T-helper 2 cell treated with Interferon-gamma antibody and Interleukin-4, amounts not matched to agents 5 μg/mL and 100 μg/mL, for 36 hours (primary cell): Measurements from ENCODE around the gene TUBD1.
"Not testable (repeated sequence)": the region's sequence is repeated elsewhere in the genome, so short reads cannot be mapped to it uniquely, and the experiment has no call there.

ENCODE experiments used
- DNase-seq: peaks from one replicate; pipeline ENCODE4 v3.0.0; 2021; ENCODE audit warnings: low spot score
- H3K27ac Mint-ChIP-seq: one replicate; pipeline ENCODE4 v1.8.0; 2021; ENCODE audit warnings: mild to moderate bottlenecking, mixed read lengths
- H3K27me3 Mint-ChIP-seq: one replicate; pipeline ENCODE4 v1.8.0; 2021; ENCODE audit warnings: low read depth, mixed read lengths
- H3K36me3 Mint-ChIP-seq: one replicate; pipeline ENCODE4 v1.8.0; 2021; ENCODE audit warnings: low read depth, mixed read lengths
- H3K4me1 Mint-ChIP-seq: one replicate; pipeline ENCODE4 v1.8.0; 2021; ENCODE audit warnings: low read depth, mixed read lengths
- H3K4me3 Mint-ChIP-seq: one replicate; pipeline ENCODE4 v1.8.0; 2022; ENCODE audit warnings: mild to moderate bottlenecking, moderate library complexity, mixed read lengths
- H3K9me3 Mint-ChIP-seq: one replicate; pipeline ENCODE4 v1.8.0; 2021; ENCODE audit warnings: mixed read lengths

The TUBD1 gene

GRCh38 chr17:59858932-59859331 lies 33.8 kb downstream of the TUBD1 start:
- H3K4me3 Mint-ChIP-seq: no peak overlapping the region
- H3K9me3 Mint-ChIP-seq: no peaks in the 10 kb centered on the region
- H3K27me3 Mint-ChIP-seq: no peaks in the 10 kb centered on the region
- DNase-seq: no peak
- H3K36me3 Mint-ChIP-seq: peaks cover 18% of the 10 kb centered on the region
- peaks cover 13% of the 10 kb centered on the region for H3K4me1 Mint-ChIP-seq
- no peak overlapping the region for H3K27ac Mint-ChIP-seq

GRCh38 chr17:59858167-59858816 lies 34.5 kb downstream of the TUBD1 start:
- Mint-ChIP-seq H3K27me3 (no peaks in the 10 kb centered on the region), H3K4me3 (no peak overlapping the region), H3K36me3 (peaks cover 14% of the 10 kb centered on the region), H3K4me1 (peaks cover 15% of the 10 kb centered on the region), H3K27ac (no peak overlapping the region), H3K9me3 (no peaks in the 10 kb centered on the region)
- DNase-seq: no peak

GRCh38 chr17:59856859-59857794 lies 35.6 kb downstream of the TUBD1 start:
- Mint-ChIP-seq H3K9me3 (no peaks in the 10 kb centered on the region), H3K4me1 (peaks cover 21% of the 10 kb centered on the region), H3K36me3 (peaks cover 12% of the 10 kb centered on the region), H3K27ac (no peak overlapping the region), H3K4me3 (no peak overlapping the region), H3K27me3 (no peaks in the 10 kb centered on the region)
- DNase-seq: no peak

- not testable (repeated sequence) for DNase-seq, H3K4me3 Mint-ChIP-seq, H3K27me3 Mint-ChIP-seq, H3K27ac Mint-ChIP-seq, H3K36me3 Mint-ChIP-seq, H3K9me3 Mint-ChIP-seq
- H3K4me1 Mint-ChIP-seq: peaks cover 26% of the 10 kb centered on the region
These were observed 38.6 kb downstream of the TUBD1 start for GRCh38 chr17:59853919-59854729.

- Mint-ChIP-seq H3K4me3 (peak overlapping the region; percentile 13), H3K36me3 (peaks cover 4% of the 10 kb centered on the region), H3K9me3 (no peaks in the 10 kb centered on the region), H3K27ac (peak overlapping the region; percentile 72), H3K4me1 (peaks cover 32% of the 10 kb centered on the region), H3K27me3 (no peaks in the 10 kb centered on the region)
- no peak for DNase-seq
These were observed 39.4 kb downstream of the TUBD1 start for GRCh38 chr17:59853168-59853918.

- H3K27ac Mint-ChIP-seq: peak overlapping the region; percentile 72
- H3K4me3 Mint-ChIP-seq, DNase-seq, H3K9me3 Mint-ChIP-seq, H3K36me3 Mint-ChIP-seq, H3K27me3 Mint-ChIP-seq: not testable (repeated sequence)
- peaks cover 31% of the 10 kb centered on the region for H3K4me1 Mint-ChIP-seq
These were observed 39.9 kb downstream of the TUBD1 start for GRCh38 chr17:59852847-59853167.

- no peaks in the 10 kb centered on the region for H3K9me3 Mint-ChIP-seq
- peaks cover 34% of the 10 kb centered on the region for H3K4me1 Mint-ChIP-seq
- H3K4me3 Mint-ChIP-seq: no peak overlapping the region
- H3K27me3 Mint-ChIP-seq: no peaks in the 10 kb centered on the region
- no peak for DNase-seq
- H3K36me3 Mint-ChIP-seq: peaks cover 4% of the 10 kb centered on the region
- H3K27ac Mint-ChIP-seq: no peak overlapping the region
These were observed 41.0 kb downstream of the TUBD1 start for GRCh38 chr17:59851439-59852375.

GRCh38 chr17:59850311-59850710 lies 42.4 kb downstream of the TUBD1 start:
- H3K36me3 Mint-ChIP-seq: not testable (repeated sequence)

GRCh38 chr17:59848778-59849177 lies 44.0 kb downstream of the TUBD1 start:
- Mint-ChIP-seq H3K36me3 (peaks cover 2% of the 10 kb centered on the region), H3K27me3 (no peaks in the 10 kb centered on the region), H3K9me3 (no peaks in the 10 kb centered on the region), H3K4me1 (peaks cover 51% of the 10 kb centered on the region), H3K27ac (peak overlapping the region; percentile 82), H3K4me3 (peak overlapping the region; percentile 68)
- DNase-seq: peak; percentile 56

More at GRCh38 chr17:59850311-59850710, 42.4 kb downstream of the TUBD1 start:
- DNase-seq, H3K9me3 Mint-ChIP-seq, H3K4me3 Mint-ChIP-seq, H3K27ac Mint-ChIP-seq, H3K27me3 Mint-ChIP-seq: not testable (repeated sequence)
- H3K4me1 Mint-ChIP-seq: peaks cover 45% of the 10 kb centered on the region

GRCh38 chr17:59848385-59848668 lies 44.4 kb downstream of the TUBD1 start:
- Mint-ChIP-seq H3K4me3 (no peak overlapping the region), H3K4me1 (peaks cover 50% of the 10 kb centered on the region), H3K27ac (no peak overlapping the region), H3K9me3 (no peaks in the 10 kb centered on the region), H3K36me3 (peaks cover 3% of the 10 kb centered on the region), H3K27me3 (no peaks in the 10 kb centered on the region)
- no peak for DNase-seq

- no peaks in the 10 kb centered on the region for H3K27me3 Mint-ChIP-seq
- H3K4me1 Mint-ChIP-seq: peaks cover 49% of the 10 kb centered on the region
- peak overlapping the region; percentile 49 for H3K4me3 Mint-ChIP-seq
- no peaks in the 10 kb centered on the region for H3K9me3 Mint-ChIP-seq
- H3K27ac Mint-ChIP-seq: peak overlapping the region; percentile 87
- no peak for DNase-seq
- H3K36me3 Mint-ChIP-seq: peaks cover 18% of the 10 kb centered on the region
These were observed 46.2 kb downstream of the TUBD1 start for GRCh38 chr17:59846394-59847165.
